ENCODE data around the gene SMAP2.

- TF ChIP-seq JUN (IDR thresholded peaks at IDR 0.05; ENCODE audit: borderline replicate concordance, insufficient read depth, insufficient read length, low read depth) (no peak), CTCF (IDR thresholded peaks at IDR 0.05; ENCODE audit: extremely low read depth in 1 of 2, insufficient read depth in 1 of 2, low read depth in 1 of 2, low read length in 2 of 2) (no peak), POLR2A (IDR thresholded peaks at IDR 0.05; ENCODE audit: low read depth, low read length) (no peak), GATA2 (IDR thresholded peaks at IDR 0.05; ENCODE audit: insufficient read depth, insufficient read length, low read depth, low read length) (no peak), EZH2 (IDR thresholded peaks at IDR 0.05; ENCODE audit: borderline replicate concordance, low read depth, low read length, severe bottlenecking) (no peak), POLR2AphosphoS5 (IDR thresholded peaks at IDR 0.05; ENCODE audit: insufficient read depth, low read depth, low read length) (no peak), MYC (IDR thresholded peaks at IDR 0.05; ENCODE audit: low read depth, low read length) (no peak)
These were observed 17.3 kb downstream of the SMAP2 start for GRCh38 chr1:40390857-40391256.
